SK-MEL-5 (cell line): ENCODE results near the gene KMT2D. TPM values are rescaled to one million over a fixed set of nuclear protein-coding genes. Genes with fewer than 3 reads are reported as not detected.
A peak's percentile ranks its signal among the peaks of the same experiment; 100 is the strongest.

ENCODE experiments used
- DNase-seq: peaks from one replicate; pipeline ENCODE4 v3.0.0-alpha.2; 2016; ENCODE audit warnings: low read depth, low spot score
- in situ Hi-C: cut with HindIII; loops from 2 replicates; pipeline ENCODE4 v1.10.0; 2016; ENCODE audit warnings: low sequenced_read_pairs, high pct_unique_total_duplicates, low pct_unique_long_range_greater_than_20kb
- total RNA-seq: library from RNA; depleted of rRNA; stranded (reverse); fragments of >200 nt; shearing (Covaris generic); gene quantifications from 2 replicates; pipeline ENCODE4 v1.2.3, GENCODE V29; 2014

KMT2D gene
- total RNA-seq, 1 experiment from 2014 or later, result 16.1 TPM

DNA sequence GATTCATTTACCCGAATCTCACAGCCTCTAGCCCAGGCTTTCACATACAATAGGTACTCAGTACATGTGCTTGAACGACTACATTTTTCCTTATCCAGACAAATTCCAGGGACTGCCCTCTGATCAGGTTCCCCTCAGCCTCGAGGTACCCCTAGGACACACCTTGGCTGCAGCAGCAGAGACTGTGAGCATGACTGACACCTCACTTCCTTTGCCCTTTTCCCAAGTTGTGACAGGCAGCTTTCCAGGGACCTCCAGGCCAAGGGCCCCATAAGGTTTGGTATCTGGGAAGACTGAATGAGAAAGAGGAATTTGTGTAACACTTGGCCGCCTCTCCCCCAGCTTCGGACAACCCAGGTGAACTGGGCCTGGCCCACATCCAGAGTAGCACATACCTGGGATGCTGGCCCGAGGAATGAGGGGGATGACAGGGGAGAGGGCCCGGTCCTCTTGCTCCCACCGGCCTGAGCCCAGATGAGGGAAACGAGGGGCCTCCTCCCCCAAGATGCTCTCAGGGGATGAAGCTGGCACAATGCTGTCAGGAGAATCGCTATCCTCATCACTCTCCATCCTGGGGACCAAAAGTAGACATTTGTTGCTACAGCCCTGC is 31.8 kb downstream of the KMT2D start:
- in situ Hi-C loops, result no loop called here
- no peak for DNase-seq

DNA sequence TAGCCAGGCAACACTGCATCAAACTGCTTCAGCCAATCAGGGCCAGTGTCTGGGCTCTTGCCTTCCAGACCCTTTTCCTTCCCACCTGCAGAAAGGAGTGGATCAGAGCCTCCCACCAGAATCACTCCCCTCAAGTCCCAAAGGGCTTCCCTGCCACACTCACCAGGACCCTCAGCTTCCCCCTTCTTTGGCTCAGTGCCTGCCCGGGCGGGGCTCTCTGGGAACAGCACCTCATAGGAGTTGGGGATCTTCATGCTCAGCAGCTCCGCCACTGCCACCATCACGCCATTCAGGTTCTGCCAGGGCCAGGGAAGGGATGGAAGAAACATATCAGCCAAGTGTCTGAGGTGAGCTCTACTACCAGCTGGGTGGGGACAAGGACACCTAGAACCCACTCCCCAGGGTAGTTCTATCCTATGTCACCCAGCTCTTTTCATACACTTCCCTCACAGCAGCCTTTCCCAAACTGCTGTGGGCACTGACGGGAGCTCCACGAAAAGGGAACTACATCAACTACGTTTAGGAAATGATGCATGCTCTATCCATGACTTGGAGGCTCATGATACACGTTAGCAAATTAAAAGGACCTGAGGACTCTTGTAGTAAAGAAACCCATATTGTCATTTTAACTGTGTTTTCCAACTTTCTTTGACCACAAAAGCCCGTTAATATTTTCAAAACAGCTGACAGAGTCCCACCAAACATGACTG is 32.6 kb downstream of the KMT2D start:
- in situ Hi-C loops, result no loop called here
- DNase-seq, result no peak

DNA sequence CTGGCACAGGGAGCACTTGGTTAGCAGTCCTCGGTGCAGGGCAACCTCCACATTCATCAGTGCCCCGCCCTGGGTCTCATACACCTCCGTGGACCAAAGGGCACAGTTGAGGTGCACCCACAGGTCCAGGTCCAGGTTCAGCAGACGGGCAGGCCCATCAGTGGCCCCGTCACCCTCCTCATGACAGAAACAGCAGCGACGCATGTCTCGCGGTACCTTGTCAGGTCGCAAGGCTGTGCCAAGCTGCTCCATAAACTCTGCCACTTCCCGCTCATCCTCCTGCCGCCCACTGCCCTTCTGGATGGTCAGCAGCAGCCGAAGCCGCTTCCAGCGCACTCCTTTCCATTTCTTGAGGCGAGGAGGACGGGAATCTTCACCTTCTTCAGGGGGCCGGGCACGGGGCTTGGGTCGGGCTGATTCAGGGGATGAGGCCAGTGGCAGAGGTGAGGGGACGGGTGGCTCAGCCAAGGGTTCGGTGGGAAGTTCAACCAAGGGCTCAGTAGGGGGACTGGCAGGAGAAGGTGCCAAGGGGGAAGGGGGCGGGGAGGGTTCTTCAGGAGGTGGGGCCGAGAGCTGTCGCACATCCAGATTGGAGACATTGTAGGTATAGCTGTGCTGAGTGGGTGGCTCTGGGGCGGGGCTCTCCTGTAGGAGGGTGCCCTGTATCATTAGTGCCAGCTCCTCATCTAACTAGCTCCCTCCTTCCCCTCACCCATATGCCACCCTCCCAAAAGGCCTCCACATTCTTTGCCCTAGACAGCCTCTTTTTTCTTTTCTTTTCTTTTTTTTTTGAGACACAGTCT is 33.7 kb downstream of the KMT2D start:
- no peak for DNase-seq
- in situ Hi-C loops, result no loop called here

DNA sequence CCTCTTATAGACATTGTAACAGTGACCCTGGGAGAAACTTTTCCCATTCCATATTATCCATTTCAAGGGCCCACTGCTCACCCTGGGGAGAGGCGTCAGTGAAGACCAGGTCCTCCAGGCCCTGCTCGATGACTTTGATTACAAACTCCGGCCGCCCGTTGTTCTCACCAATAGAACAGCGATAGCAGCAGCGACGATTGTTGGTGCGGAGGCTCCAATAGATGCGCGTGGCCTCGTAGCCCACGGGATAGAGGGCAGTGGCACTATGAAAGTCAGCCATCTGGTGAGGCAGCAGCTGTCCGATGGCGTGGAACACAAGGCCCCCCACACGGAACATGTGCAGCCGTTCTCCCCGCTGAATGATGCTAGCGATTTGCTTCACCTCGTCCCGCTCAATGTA is 34.5 kb downstream of the KMT2D start:
- in situ Hi-C loops, result no loop called here
- no peak for DNase-seq

DNA sequence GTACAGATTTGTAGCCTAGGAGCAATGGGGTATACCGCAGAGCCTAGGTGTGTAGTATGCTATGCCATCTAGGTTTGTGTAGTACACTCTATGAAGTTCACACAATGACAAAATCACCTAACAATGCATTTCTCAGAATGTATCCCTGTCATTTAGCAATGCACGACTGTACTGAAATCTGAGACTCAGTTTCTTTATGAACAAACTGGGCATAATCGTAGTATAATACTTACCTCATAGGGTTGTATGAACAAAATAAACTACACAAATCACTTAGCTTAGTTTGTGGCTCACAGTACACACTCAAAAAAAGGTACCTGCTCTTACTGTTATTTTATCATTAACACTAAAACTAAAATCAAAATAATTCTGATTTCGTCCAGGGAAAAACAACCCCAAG is 35.1 kb downstream of the KMT2D start:
- DNase-seq, result no peak
- in situ Hi-C loops, result no loop called here

DNA sequence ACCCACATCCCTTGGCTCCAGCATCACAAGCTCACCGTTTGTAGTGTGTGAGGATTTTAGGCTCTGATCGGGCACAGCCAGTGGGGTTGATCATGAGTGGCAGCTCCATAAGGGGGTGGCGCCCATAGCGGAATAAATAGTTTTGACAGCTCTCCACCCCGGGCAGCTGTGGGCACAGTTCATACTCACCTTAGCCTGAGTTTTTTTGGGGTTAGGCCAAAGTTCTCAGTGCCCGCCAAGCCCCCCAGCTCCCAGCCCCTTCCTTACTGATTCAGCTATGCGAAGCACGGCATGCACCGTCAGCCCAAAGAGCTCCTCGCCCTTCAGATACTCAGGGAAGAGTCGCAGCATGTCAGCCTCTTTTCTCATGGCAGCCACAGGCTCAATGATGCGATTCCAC is 36.1 kb downstream of the KMT2D start:
- in situ Hi-C loops, result no loop called here

DNA sequence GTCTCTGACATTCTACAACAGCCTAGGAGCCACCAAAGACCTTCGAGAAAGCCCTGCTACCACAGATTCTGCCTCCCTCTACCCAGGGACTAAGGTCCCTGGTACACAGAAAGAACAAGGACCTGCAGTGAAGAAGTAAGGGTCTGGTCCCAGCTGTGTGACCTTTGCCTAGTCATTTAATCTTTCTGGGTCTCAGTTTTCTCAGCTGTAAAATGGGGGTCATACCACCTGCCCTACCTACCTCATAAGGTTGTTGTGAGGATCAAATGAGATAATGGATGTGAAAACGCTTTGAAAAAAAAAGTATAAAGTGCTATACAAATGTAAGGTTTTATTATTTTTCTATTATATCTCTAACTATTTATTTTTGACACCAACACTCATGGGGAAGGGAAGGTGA is 36.8 kb downstream of the KMT2D start:
- in situ Hi-C loops, result no loop called here
- DNase-seq, result no peak

More for the DNA sequence above, 36.1 kb downstream of the KMT2D start:
- no peak for DNase-seq

DNA sequence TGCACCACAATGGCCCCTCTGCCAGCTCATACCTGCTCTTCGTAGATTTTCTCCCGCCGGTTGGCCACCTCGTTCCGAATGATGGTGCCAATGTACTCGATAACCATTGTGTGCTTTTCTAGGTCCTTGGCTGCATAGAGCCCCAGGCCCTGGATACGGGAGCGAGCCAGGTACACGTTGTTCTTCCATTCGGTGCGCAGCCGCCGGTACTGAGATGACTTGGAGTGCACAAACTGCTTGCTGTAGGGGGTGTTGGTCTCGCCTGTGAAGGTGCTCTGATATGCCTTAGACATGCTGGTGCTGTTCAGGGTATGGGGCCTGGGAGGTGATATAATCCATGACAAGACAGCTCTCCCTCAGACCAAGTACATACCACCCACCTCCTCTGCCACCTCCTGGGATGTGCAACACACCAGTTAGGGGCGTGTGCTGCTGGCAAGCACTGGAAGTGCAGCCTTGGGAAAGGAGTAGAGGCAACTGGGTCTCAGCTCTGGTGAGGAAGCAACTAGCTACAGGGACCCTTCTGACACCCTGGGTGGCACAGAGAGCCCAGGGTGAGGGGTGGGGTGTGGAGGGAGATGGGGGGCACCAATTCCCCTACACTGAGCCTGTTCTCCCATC is 37.9 kb downstream of the KMT2D start:
- in situ Hi-C loops, result no loop called here
- no peak for DNase-seq

DNA sequence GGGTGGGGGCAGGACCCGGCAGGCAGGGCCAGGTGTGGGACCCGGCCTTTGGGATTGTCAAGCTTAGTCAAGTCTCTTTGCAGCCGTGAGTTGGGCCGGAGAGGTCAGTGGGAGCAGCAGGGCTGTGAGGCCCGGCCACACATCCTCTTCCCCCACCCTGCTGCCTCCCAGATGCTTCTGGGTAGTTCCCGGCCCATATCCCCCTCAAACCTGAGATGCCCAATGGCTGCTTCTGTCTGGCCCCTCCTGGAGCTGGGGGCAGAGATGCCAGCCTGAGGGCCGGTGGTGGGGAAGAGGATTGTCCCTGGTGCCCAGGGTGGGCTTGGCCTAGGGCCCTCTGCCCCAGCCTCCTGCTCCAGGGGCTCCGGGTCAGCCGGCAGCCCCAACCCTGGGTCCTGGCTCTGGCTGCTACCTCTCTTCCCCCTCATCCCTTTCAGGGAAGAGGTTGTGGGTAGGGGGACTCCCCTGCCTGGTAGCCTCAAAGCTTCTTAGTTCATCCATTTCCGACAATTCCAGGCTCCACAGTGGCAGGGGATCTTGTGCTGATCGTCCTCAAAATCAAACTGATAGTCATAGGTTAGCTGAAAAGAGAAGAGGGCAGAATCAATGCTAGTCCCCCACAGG is 39.2 kb downstream of the KMT2D start:
- DNase-seq, result no peak
- in situ Hi-C loops, result no loop called here

DNA sequence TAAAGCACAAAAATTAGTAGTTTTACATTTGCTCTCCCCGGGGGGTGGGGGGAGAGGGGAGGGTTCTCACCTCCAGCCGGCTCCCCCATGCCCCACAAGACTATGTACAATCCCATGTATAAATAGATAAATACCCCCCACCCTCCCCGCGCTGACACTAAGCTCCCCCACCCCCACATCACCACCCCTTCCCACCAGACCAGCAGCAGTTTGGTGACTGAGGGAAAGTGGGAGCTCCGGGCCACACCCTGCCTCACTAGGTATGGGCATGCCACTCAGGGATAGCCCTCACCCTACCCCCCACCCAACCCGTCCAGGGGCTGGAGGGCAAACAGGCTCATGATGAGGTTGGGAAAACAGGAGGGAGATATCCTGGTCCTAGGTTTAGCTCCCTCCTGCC is 40.2 kb downstream of the KMT2D start:
- no peak for DNase-seq
- in situ Hi-C loops, result no loop called here

DNA sequence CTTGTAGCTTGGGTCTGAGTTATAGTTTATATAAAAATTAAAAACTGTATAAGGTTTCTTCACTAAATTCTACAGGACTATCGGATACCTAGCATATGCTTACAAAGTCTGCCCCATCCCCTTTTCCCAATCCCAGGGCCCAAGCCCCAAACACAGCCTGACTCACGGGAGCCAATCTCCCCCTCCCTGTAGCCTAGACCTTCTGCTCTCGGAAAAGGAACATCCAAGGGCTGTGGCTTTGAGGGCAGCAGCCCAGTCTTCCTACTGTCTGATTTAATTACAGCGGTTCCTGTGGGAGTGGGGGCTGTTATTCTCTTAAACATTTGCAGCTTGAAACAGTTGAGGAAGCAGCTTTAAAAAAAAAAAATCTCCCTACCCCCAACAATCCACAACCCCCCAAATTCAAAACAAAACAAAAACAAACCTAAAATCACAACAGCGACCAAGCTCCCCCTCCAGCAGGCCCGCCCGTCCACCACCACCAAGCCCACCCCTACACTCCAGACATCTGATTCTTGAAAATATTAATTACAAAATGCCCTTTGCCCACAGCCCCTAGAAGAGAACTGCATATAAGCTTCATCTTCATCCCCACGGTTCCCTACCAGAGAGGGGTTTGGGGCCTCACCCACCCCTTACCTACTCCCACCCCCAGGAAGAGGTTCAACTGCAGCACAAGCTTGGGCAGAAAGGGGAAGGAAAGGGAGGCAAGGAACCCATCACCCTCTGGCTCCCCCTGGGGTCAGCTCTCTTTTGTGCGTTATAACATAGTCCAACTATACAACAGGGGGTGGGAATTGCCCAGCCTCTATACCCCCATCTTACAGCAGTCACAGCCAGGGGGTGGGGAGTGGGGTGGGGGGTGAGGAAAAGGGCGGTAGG is 40.9 kb downstream of the KMT2D start:
- DNase-seq, result peak; percentile 64
- in situ Hi-C loops, result no loop called here

DNA sequence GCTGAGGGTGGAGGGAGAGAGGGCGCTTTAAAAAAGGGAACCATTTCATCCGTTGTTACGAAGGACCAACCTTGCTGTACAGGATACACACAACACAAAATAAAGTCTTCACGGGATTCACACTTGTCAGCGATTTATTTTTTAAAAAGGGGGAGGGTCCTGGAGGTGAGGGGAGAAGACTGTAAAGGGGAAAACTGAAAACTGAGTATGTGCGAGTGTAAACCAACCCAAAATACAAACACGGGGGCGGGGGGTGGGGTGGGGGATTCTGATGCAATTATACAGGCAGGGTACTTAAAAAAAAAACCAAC is 41.5 kb downstream of the KMT2D start:
- no peak for DNase-seq
- in situ Hi-C loops, result no loop called here

DNA sequence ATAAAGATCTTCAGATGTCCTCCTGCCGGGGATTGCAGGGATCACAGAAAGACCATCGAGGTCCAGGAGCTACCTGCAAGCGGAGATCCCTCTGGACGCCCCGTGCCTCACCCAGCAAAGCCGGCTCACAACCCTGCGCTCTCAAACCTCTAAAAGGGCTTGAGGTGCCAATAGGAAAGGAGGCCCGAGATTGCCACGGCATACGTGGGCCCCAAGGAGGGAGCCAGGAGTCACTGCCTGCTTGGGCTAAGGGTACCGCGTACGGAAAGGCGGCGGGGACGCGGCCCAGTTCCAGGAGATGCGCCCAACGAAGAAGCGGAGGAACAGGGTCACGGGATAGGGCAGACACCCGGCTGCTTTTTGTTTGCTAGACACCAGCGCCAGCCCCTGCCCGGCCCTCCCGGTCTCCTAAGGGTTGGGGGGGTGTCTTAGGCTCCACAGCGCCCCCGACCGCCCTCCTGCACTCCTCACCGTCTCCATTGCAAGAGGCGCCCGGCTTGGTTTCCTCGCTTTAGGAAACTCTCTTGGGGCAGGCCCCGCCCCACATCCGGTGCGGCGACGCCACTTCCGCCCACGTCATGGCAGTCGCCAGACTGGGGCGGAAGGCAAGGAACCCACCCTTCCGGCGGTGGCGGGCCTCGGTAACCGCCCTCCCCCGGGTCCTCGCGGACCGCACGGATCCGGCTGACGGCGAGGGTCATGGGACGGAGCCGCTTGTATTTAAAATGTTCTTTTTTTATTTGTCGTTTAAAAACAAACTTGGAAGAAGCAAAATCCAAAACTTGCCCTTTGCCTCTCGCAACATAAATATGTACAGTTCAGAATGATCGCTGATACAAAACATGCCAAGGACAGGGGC is 42.1 kb downstream of the KMT2D start, which contains the start of gene PRKAG1:
TSS of gene PRKAG1 (minus strand) at position 516 of the 859 bp plus-strand sequence. CDS start at position 480, 36 bp downstream.
- in situ Hi-C loops, result no loop called here
- DNase-seq, result peak; percentile 96

DNA sequence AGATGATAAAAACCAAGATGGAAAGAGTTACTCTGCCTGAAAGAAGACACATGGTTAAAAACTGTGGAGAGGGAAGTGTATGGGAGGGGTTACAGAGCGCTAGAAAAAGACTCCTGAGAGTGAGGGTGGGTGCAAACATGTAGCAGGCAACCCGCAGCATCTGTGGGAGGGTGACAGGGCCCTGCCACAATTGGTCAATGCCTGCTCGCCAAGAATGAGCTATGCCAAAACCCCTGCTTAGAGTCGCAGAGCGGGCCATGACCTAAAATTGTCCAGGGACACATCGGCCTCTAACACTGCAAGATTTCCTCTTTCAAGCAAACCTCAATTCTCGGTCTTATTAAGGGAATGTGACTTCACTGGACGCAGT is 42.7 kb downstream of the KMT2D start:
- DNase-seq, result no peak
- in situ Hi-C loops, result no loop called here

DNA sequence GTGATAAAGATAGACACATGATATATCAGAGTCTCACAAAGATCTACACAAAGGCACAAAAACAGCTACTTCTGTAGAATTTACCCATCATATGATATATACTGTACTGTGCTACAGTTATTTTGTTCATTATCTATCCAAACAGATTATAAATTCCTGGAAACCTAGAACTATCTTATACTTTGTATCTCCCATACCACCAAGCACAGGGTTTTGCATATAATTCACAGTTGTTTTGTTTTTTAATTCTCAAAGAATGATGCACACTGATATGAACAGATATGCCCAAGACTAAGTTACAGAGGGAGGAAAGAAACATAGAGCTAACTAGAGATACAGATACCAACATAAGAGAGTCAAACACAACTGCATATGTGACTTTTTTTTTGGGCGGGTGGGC is 45.4 kb downstream of the KMT2D start:
- in situ Hi-C loops, result no loop called here
- no peak for DNase-seq

DNA sequence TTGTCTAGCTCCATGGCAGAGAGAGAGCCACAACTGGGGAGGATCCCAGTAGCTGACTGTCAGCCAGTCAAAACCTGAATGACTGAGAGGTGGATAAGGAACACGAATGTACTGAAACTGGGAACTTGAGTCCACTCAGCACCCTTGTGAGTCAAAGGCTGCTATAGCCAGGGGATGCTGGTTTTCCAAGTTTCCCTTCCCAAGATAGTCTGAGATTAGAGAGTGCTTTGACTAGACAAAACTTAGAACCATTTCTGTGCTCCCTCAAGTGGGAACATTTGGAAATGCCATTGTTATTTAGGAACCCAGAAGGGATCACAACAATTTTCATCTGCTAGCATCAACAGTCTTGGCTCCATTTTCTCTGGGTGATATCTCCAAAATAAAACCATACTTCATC is 46.0 kb downstream of the KMT2D start:
- in situ Hi-C loops, result no loop called here
- peak; percentile 31 for DNase-seq
